Hepatocyte (in vitro differentiated cells): Measurements from ENCODE around the gene ZFAND4. TPM values are rescaled to one million over a fixed set of nuclear protein-coding genes. Genes with fewer than 3 reads are reported as not detected.

Experiments used
- DNase-seq: peaks from one replicate; pipeline ENCODE4 v3.0.0-alpha.2; 2016; ENCODE audit warnings: low spot score
- H2AFZ ChIP-seq: fragments of 200-600 bp; sonication (generic); 2 replicates; pipeline ENCODE4 v1.6.0; 2016; ENCODE audit warnings: antibody characterized with exemption, mild to moderate bottlenecking
- H3K27ac ChIP-seq: fragments of 200-600 bp; sonication (generic); 2 replicates; pipeline ENCODE4 v1.5.1; 2016; ENCODE audit warnings: mild to moderate bottlenecking
- H3K27me3 ChIP-seq: fragments of 200-600 bp; sonication (generic); 2 replicates; pipeline ENCODE4 v1.6.1; 2016
- H3K36me3 ChIP-seq: fragments of 200-600 bp; sonication (generic); replicated peaks from 2 replicates; pipeline ENCODE4 v1.5.1; 2016; ENCODE audit warnings: low read depth; ENCODE audit not compliant: insufficient read depth
- H3K4me1 ChIP-seq: fragments of 200-600 bp; sonication (generic); 2 replicates; pipeline ENCODE4 v1.5.1; 2016; ENCODE audit warnings: mild to moderate bottlenecking, moderate library complexity; ENCODE audit not compliant: insufficient read depth
- H3K4me2 ChIP-seq: fragments of 200-600 bp; sonication (generic); 2 replicates; pipeline ENCODE4 v1.6.0; 2016
- H3K4me3 ChIP-seq: fragments of 200-600 bp; sonication (generic); 2 replicates; pipeline ENCODE4 v1.5.1; 2016; ENCODE audit warnings: mild to moderate bottlenecking
- H3K79me2 ChIP-seq: fragments of 200-600 bp; sonication (generic); 2 replicates; pipeline ENCODE4 v1.6.0; 2017; ENCODE audit warnings: mild to moderate bottlenecking
- H3K9me2 ChIP-seq: fragments of 200-600 bp; sonication (generic); replicated peaks from 2 replicates; pipeline ENCODE4 v1.6.0; 2017; ENCODE audit warnings: mild to moderate bottlenecking; ENCODE audit not compliant: insufficient read depth
- H3K9me3 ChIP-seq: fragments of 200-600 bp; sonication (generic); 2 replicates; pipeline ENCODE4 v1.5.1; 2016; ENCODE audit warnings: low read depth, mild to moderate bottlenecking
- H4K20me1 ChIP-seq: fragments of 200-600 bp; sonication (generic); 2 replicates; pipeline ENCODE4 v1.6.0; 2016; ENCODE audit warnings: mild to moderate bottlenecking; ENCODE audit not compliant: insufficient read depth, poor library complexity, severe bottlenecking
- CTCF ChIP-seq: fragments of 200-600 bp; sonication (generic); IDR thresholded peaks from 2 replicates; pipeline ENCODE4 v1.5.1; 2016; ENCODE audit warnings: antibody characterized with exemption, mild to moderate bottlenecking; ENCODE audit not compliant: poor library complexity
- EZH2 ChIP-seq: fragments of 200-600 bp; sonication (generic); IDR thresholded peaks from 2 replicates; pipeline ENCODE4 v1.6.1; 2016; ENCODE audit warnings: antibody characterized with exemption, mild to moderate bottlenecking, borderline replicate concordance
- EZH2phosphoT487 ChIP-seq: fragments of 200-600 bp; sonication (generic); IDR thresholded peaks from one replicate; pipeline ENCODE4 v1.6.1; 2018; ENCODE audit warnings: antibody characterized with exemption, mild to moderate bottlenecking, low read depth, moderate library complexity; ENCODE audit not compliant: unreplicated experiment, severe bottlenecking
- WGBS: methylation state at CpG from one replicate; pipeline ENCODE4 v1.1.6; 2016; ENCODE audit warnings: low lambda C conversion rate; ENCODE audit errors: missing lambda C conversion rate; 5-methylcytosine and 5-hydroxymethylcytosine counted together
- polyA plus RNA-seq: library from polyadenylated mRNA; unstranded; fragments of >200 nt; fragmentation: Nextera tagmentation; extraction: Ambion mirVana; gene quantifications from 2 replicates; pipeline ENCODE4 v1.2.1, GENCODE V29; 2016
- total RNA-seq: library from RNA; depleted of rRNA; stranded (reverse); fragments of >200 nt; gene quantifications from 2 replicates; pipeline ENCODE4 v1.2.3, GENCODE V29; 2014

The ZFAND4 gene
- total and polyA plus RNA-seq, 2 experiments from 2014 or later, result 8.6 to 12.7 TPM

GRCh38 chr10:45627412-45628048 is 45.0 kb downstream of the ZFAND4 start:
- Histone ChIP-seq H2AFZ (no peak overlapping the region), H3K27me3 (no peaks in the 10 kb centered on the region), H3K9me3 (no peaks in the 10 kb centered on the region), H3K79me2 (no peaks in the 10 kb centered on the region), H3K4me3 (no peak overlapping the region), H4K20me1 (no peaks in the 10 kb centered on the region), H3K4me1 (no peaks in the 10 kb centered on the region), H3K27ac (no peak overlapping the region), H3K4me2 (no peak overlapping the region), H3K36me3 (no peaks in the 10 kb centered on the region), H3K9me2 (no peaks in the 10 kb centered on the region)
- TF ChIP-seq CTCF, result no peak
- no peak for TF ChIP-seq EZH2phosphoT487
- no peak for TF ChIP-seq EZH2
- WGBS, result 91% methylated on average over 5 of the region's 5 CpGs
- no peak for DNase-seq

- Histone ChIP-seq H3K4me2 (no peak overlapping the region), H2AFZ (no peak overlapping the region), H3K4me1 (no peaks in the 10 kb centered on the region), H3K4me3 (no peak overlapping the region), H3K27me3 (no peaks in the 10 kb centered on the region), H3K9me2 (no peaks in the 10 kb centered on the region), H3K9me3 (no peaks in the 10 kb centered on the region), H3K27ac (no peak overlapping the region), H3K79me2 (no peaks in the 10 kb centered on the region), H4K20me1 (no peaks in the 10 kb centered on the region), H3K36me3 (no peaks in the 10 kb centered on the region)
- no peak for DNase-seq
- WGBS, result 64% methylated on average over 3 of the region's 3 CpGs
- TF ChIP-seq CTCF, result no peak
- TF ChIP-seq EZH2, result no peak
- TF ChIP-seq EZH2phosphoT487, result no peak
Observed at GRCh38 chr10:45625879-45626278, 46.7 kb downstream of the ZFAND4 start.

GRCh38 chr10:45624724-45625123 is 47.8 kb downstream of the ZFAND4 start:
- H3K4me3 ChIP-seq, result no peak overlapping the region
- TF ChIP-seq CTCF (no peak), EZH2 (no peak), EZH2phosphoT487 (no peak)
- no peak overlapping the region for H2AFZ ChIP-seq
- H4K20me1 ChIP-seq, result no peaks in the 10 kb centered on the region
- H3K9me2 ChIP-seq, result no peaks in the 10 kb centered on the region
- no peak overlapping the region for H3K27ac ChIP-seq
- H3K4me1 ChIP-seq, result no peaks in the 10 kb centered on the region
- H3K4me2 ChIP-seq, result no peak overlapping the region
- H3K36me3 ChIP-seq, result no peaks in the 10 kb centered on the region
- H3K27me3 ChIP-seq, result no peaks in the 10 kb centered on the region
- DNase-seq, result no peak
- 88% methylated on average over 6 of the region's 6 CpGs for WGBS
- no peaks in the 10 kb centered on the region for H3K9me3 ChIP-seq
- no peaks in the 10 kb centered on the region for H3K79me2 ChIP-seq
